Renal cortex interstitium (tissue), 11 donors: ENCODE data around the gene PTPRR. TPM values are rescaled to one million over a fixed set of nuclear protein-coding genes. Genes with fewer than 3 reads are reported as not detected.
"Not testable (repeated sequence)": the region's sequence is repeated elsewhere in the genome, so short reads cannot be mapped to it uniquely, and the experiment has no call there.

ENCODE experiments used
- DNase-seq, 11 donors: peaks; one replicate each; pipeline ENCODE4 v3.0.0-alpha.2; 2013; ENCODE audit warnings: low read depth in 9 of 11, low spot score in 4 of 11; ENCODE audit errors: extremely low read depth in 1 of 11
- polyA plus RNA-seq, 3 donors: library from polyadenylated mRNA; unstranded; fragments of 120-200 nt; gene quantifications; one replicate each; pipeline ENCODE4 v1.2.1, GENCODE V29; 2013; ENCODE audit not compliant: insufficient read length in 3 of 3

Gene PTPRR
- polyA plus RNA-seq, 3 donors = 0.64 to 0.87 (median 0.66) TPM

DNA sequence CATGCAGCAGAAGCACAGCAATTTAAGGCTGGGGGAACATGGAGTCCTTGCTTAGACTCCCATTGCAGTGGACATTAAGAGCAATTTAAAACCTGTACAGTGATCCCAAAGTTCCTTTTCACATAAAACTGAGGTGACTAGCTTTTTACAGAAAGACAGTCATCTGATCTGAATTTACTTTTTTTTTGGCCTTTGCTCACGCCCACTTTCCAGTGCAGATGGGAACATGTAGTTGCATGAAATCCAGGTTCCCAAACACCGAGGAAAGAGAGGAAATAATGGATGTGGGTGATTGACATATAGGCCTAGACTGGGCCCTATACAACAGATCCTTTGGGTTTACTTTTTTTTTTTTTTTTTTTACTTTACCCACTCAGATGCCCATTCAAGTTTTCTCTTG lies 156.9 kb downstream of the PTPRR start:
- DNase-seq = no peak

DNA sequence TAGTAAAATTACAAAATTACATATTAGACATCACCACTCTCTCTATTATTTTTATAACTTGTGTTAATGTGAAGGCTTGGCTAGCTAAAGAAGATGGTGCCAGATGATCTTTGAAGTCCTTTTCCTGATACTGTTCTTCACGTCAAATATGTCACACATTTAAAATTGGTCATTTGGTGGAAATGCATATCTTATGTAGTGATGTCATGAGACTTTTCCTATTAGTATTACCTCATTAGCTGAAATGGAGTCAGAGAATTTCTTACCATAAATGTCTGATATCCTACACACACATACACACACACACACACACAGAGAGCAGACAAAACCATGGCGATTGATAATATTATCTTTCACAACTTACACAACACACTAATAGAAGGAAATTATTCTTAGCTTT lies 158.5 kb downstream of the PTPRR start:
- DNase-seq = no peak

GRCh38 chr12:70759161-70759918 lies 161.2 kb downstream of the PTPRR start:
- DNase-seq = no peak

- no peak for DNase-seq
These were observed 162.1 kb downstream of the PTPRR start for GRCh38 chr12:70758494-70758845.

GRCh38 chr12:70757830-70758493 lies 162.6 kb downstream of the PTPRR start:
- DNase-seq = no peak

DNA sequence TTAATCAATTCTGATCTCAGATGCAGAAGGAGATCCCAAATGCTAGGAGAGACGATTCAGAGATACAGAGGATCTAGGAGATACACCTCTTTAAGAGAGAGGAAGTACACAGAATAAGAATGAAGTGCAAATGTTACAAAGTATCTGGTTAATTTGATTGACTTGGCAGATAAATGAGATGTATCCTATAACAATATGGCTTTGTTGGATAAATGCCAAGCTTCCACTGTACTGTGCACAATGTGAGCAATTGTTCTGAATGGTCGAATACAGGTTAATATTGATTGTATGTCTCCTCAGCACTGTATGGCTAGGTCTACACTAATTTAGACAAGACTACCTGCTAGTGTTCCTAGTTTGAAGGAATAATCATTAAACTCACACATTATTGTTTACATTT lies 163.7 kb downstream of the PTPRR start:
- no peak for DNase-seq

- DNase-seq = no peak
These were observed 164.4 kb downstream of the PTPRR start for GRCh38 chr12:70756118-70756517.

GRCh38 chr12:70754330-70754741 lies 166.2 kb downstream of the PTPRR start:
- no peak for DNase-seq

DNA sequence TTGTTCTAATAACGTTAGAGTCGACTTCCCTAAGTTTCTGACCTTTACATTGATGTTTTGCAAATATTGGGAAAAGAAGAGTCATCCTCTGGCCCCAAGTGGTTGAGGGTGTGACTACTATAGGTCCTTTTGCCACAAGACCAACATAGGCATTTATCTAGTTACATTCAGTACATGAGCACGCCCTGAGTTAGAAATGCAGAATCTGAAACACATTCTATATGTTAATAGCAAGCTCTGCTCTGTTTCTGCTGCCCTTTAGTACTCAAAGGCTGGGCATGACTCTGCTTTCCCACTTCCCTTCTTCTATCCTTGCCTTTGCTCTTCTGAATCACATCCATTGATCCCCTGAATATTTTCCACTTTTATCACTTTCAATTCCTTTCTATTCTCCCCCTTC lies 168.2 kb downstream of the PTPRR start:
- no peak for DNase-seq

DNA sequence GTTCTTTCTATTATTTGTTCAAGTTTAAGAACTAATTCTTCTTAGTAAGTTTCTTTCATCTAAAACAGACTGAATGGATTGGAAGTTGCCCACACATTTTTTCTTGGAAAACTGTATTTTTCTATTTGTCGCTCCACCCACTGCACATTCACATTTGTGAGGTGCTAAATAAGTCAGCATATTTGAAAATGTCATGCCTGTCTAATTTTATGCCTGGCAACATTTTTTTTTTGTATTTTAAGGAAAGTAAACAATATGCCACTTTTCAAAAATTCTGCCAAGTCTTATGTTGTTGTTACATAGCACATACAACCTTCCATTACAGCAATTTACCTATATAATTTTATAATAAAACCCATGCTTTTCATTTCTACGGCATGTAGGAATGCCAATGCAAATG lies 170.6 kb downstream of the PTPRR start:
- no peak for DNase-seq

DNA sequence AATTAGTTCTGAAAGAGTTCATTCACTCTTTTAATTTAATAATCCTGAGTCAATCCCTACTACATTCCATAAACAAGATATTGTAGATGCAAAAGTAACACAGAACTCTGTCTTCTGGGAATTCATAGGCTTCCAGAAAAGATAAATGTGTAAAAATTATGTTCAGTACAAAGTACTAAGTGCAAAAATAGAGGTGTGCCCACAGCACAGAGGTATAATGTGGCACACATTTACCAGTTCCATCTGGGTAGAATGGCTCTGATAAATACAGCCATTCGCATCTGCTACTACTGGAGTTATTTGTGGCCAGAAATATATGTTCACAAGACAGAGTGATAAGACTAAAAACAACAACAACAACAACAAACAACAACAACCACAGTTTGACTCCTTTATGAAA lies 171.7 kb downstream of the PTPRR start:
- DNase-seq = no peak

GRCh38 chr12:70747445-70748260 lies 172.9 kb downstream of the PTPRR start:
- no peak for DNase-seq

GRCh38 chr12:70745048-70745447 lies 175.5 kb downstream of the PTPRR start:
- no peak for DNase-seq

DNA sequence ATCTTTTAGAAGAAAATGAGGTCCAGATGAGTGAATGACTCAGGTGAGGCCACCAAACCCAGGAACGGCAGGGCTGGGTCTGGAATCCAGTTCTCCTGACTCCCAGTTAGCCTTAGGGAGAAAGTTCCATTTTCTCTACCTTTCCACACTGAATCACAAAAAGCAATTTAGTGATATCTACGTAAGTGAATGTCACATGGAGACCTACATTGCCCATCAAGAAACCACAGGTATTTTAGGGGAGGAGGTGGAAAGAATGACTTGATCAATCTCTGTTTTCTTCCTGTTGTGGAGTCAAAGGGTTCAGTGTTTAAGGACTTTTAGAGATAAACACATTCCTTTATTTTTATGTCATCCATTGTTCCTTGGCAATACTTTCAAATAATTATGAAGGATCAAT lies 176.4 kb downstream of the PTPRR start:
- DNase-seq = no peak

GRCh38 chr12:70741256-70741655 lies 179.3 kb downstream of the PTPRR start:
- no peak for DNase-seq

DNA sequence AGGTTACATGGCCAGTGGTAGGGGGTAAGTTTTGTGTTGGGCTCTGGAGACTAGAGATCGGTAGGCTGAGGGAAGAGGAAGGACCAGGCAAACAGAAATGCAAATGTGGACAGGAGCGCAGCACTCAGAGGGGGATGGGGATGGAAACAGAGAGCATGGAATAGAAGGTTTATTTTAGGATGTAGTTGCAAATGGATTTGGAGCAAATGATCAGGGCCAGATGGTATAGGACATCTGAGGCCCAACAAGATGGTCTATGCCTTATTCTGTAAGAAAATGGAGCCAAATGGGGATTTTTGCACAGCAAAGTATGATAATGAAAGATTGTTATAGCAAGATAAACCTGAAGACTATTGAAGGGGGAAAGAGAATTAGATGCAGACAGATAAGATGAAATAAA lies 180.8 kb downstream of the PTPRR start:
- DNase-seq = no peak

DNA sequence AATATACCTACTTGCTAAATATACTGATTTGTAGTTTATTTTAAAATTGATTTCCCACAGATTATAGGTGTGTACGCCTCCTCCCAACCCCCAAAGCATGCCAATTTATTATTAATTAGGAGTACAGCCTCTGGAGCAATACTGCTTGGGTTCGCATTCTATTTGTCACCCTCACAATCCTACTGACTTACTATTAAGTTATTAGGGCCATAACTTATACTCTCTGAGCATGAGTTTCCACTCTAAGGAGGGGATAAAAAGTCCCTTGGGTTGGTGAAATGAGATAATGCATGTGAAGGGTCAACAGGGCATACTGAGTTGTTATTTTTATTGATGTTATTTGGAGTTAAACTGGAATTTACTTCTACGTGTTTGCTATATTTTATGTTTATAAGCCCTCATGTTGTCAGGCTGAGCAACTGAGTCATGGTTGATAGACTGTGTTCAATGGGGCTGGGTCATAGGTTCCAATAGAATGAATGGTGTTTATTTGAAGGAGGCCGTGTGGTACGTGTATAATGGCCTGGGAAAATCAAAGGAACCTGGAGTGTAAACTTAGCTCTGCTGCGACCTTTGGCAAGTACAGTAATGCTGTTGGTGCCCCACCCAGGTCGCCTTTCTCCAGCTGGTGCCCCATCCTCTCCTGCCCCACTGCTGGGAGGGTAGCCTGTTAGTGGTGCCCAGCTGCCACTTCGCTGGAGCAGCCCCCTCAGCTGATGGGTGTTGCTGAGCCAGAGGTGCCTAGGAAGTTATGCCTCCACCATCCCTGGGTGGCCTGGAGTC lies 184.0 kb downstream of the PTPRR start:
- no peak for DNase-seq

- not testable (repeated sequence) for DNase-seq
These were observed 185.3 kb downstream of the PTPRR start for GRCh38 chr12:70735197-70735596.

DNA sequence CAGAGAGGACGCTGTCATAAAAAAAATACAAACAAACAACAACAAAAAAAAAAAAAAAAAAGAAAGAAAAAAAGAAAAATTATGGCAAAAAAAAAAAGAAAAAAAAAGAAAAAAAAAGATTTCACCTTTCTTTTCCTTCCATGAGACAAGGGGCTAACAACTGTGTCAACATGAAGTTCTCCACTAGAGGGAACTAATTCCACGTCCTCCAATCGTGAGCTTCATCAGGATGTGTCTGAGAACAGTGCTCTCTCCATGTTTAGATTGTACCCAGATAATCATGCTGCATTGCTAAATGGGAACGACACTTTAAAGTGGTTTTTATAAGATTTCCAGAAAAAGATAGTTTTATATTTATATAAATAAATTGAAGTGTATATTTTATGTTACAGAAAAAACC lies 187.2 kb downstream of the PTPRR start:
- DNase-seq = peak in 10 of 11 donors; percentile 54 to 73 (median 64)
